Measurements from ENCODE around the gene MAP2K3. TPM values are rescaled to one million over a fixed set of nuclear protein-coding genes. Genes with fewer than 3 reads are reported as not detected.

MAP2K3 gene
- polyA plus RNA-seq (2013, experiment 1 of 2; ENCODE audit: insufficient read length) = 97.1 TPM
- 82.4 TPM for polyA plus RNA-seq (2013, experiment 2 of 2; ENCODE audit: insufficient read length)

DNA sequence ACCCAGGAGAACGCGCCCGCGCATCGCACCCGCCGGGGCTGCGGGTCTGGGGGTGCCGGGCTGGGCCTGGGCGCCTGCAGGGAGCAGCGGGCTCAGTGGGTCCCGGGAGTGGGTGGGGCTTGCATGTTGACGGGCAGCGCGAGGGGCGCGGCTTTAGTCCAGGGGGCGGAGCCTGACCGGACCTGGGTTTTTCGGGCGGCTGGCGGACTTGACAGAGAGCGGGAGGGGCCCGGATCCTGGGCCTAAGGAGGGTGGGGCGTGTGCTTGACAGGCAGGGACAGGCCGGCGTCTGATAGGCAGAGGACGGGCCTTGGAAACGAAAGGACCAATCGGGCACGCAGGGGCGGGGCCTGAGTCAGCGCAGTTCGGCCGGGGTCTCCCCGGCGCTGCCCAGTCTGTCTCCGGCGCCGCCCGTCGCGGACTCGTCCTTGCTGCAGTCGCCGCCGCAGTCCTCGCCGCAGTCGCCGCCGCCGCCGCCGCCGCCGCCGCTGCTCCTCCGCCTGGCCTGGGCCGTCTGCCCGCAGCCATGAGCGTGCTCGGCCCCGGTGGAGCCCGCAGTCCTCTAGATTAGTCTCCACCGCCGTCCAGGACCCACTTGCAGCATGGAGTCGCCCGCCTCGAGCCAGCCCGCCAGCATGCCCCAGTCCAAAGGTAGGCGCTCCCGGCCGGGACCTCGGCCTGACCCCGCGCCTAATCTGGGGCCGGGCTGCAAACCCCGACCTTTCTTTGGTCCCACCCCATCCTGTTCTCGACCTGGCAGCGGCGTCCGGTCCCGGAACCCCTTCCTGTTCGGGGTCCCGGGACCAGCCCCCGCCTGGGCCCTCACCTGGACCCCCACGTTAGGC is at the start of gene MAP2K3:
TSS of gene MAP2K3 (plus strand) at position 393 of the 845 bp plus-strand sequence. CDS start at position 603, 210 bp downstream.
- DNase-seq = peak; percentile 99

DNA sequence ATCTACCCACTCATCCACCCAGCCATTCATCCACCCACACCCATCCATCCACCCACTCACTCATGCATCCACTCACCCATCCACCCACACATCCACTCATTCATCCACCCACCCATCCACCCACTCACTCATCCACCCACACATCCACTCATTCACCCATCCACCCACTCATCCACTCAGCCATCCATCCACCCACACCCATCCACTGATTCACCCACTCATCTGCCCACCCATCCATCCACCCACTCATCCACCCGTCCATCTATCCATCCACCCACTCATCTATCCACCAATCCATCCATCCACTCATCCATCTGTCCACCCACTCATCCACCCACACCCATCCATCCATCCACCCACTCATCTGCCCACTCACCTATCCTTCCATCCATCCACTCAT is 48.6 kb upstream of the MAP2K3 start:
- no peak for DNase-seq

DNA sequence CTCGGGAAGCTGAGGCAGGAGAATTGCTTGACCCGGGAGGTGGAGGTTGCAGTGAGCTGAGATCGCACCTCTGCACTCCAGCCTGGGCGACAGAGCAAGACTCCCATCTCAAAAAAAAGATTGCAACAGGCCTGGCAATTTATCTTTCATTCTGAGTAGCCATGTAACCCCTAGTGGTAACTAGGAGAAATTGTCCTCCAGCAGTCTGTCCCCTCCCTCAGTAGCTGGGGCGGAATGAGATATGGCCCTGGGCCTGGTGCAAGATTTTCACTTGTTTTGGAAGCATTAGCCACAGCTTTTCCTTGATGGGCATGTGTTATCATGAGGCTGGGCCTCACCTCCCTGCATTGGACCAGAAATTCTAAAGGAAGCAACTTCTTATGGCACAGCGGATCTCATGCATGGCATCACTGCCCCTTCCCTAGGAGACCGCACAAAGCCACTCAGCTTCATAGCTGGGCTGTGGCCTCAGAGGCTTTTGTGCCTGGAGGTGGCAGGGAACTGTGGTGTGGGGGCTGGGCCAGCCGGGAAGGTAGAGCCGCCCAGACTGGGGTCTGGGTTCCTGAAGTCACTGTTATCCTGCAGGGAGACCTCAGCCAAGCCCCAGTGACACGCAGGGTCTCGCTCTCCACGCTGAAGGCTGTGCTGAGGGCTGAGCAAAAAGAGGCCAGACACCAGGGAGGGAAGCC is 44.7 kb upstream of the MAP2K3 start:
- DNase-seq = peak; percentile 24

DNA sequence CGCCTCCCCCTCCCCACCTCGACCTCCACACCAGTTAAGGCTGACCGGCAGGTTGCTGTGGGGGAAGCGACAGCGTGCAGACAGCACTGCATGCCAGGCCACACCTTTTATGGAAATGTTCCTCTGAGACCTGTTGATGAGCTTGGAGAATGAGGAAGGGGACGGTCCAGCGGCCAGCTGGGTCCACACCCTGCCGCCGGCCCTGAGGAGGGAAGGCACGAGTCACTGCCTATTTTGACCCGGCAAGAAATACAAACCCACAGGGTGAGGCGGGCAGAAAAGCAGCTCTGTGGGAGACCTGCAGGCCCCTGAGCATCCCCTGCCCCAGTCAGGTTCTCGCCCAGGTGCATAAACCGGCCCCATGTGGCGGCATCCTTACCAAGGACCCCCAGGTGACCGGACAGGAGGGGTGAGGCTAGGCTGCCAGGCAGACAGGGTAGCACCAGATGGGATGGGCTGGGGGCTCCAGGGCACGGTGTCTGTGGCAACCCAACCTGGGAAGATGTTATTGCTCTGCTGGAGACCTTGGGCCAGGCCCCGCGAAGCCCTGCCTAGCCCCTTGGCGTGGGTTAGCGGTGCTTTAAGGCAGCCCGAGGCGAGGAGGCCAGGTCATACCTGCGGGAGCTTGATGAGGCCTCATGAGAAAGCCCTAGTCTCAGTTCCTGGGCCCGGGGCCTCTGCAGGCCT is 44.0 kb upstream of the MAP2K3 start:
- no peak for DNase-seq

DNA sequence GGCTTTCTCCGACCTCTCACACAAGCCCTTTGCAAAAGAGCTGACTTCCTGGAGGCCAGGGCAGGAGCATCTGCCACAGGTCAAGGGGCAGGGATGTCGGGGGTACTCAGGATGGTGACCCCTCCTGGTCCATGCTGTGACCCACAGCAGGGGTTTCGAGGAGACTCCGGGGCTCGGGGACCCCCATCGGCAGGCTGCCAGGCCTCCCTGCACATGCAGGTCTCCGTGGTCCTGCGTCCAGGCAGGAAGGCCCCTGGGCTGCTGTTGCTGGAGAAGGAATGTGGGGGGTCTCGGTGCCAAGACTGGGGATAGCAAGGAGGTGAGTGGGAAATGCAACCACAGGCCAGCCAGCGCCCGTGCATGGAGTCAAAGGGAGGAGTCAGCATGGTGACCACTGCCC is 42.9 kb upstream of the MAP2K3 start:
- DNase-seq = no peak

DNA sequence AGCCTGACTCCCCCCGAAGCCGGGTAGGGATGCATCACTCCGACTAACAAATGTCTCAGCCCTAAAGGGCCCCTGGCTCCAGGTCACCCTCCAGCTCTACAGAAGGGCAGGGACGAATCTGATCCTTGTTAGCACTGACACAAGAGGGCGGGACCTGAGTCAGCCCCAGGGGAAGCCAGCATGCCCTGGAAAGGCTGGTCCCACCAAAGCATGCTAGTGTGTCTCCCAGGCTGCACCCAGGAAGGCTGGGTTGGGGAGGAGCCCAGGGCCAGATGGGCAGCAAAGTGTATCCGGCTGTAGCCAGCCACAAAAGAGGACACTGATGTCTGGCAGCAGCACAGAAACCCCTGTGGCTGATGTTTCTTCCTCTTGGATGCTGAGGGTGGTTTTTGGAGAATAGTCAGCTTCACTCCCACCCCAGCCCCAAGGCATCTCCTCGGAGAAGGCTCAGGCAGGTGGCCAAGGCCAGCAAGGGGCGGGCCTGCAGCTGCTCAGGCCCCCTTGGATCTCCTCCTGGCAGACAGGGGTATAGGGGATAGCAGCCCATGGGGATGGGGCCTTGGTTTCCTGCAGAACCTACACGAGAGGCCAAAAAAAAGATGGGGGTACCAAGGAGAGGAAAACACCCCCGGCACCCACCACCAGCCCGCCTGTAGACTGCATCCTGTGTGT is 42.3 kb upstream of the MAP2K3 start:
- DNase-seq = no peak

DNA sequence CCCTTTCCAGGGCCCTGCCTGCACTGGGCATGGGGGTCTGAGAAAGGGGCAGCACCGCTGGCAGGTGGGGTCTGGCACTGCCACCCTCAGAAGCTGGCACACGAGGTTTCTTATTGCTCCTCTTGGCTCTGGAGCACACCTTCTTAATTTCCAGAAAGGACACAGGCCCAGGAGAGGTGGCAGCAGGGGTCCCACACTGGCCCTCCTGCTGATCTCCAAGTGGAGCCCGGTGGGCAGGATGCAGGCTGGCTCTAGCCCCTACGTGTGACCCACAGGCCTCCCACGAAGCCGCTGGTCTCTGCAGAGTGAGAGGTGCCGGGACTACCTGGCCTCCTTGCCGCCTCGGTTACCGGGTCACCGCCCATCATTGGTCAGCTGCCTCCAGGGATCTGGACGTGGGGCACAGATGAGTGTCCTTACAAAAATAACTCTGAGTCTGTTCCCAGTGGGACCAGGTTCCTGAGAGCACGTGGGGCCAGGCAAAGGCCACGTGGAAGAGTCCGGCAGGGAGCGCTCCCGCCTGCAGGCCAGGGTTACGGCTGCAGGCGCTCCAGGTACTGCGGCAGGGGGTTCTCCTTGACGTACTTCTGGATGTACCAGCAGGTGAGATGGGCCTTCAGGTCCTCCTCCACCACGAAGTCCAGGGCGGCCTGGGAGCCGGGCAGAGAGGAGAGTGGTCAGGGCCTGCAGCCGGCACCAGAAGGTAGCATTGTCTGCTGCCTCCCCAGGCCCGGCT is 41.6 kb upstream of the MAP2K3 start:
- DNase-seq = no peak

DNA sequence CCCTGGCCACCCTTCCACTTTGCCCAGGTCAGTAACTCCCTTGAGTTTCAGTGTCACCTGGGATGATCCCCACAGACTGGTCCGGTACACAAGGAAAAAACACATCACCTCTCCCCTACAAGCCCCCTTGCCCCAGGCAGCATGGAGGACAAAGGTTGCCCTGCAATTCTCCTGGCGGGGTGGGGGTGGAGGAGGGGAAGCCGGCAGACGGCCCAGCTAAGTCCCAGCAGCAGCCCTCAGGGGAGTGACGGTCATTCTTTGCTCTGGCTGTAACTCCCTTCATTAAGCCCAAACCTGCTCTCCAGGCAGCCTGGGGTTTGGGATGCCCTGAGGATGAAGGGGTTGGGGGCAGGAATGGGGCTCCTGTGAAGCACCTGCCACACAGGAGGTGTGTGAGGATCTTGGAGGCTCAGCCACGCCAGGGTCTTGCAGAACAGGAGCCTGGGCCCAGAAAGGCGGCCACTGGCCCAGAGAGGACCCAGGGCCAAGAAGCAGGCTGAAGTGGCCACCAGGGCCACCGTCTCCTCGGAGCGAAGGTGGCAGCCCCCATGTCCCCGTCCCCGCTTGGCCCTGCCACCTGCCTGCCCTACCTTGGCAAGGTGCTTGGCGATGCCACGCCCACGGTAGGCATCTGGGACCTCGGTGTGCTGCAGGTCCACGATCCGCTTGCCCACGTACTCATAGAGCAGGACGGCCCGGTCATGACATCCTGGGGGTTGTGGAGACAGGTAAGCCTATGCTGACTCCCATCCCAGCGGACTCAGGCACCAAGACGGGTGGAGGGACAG is 40.8 kb upstream of the MAP2K3 start:
- no peak for DNase-seq

DNA sequence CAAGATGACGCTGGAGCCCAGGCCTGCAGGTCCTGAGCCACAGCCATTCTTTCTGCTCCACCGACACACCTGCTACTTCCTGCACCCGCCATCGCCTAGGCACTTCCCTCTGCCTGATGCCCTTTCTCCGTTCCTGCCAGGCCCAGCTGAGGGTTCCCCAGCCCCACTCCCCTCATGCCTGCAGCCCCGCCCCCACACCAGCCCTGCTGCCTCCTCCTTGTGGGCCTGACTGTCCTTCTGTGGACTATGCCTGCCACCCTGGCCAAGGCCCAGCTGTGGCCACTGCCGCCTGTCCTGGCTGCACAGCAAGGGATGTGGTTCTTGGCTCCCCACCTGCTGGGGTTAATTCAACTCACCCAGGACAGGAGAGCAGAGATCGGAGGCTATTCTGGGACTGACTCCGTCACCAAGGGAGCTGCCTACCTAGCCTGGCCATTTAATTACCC is 38.8 kb upstream of the MAP2K3 start:
- DNase-seq = no peak

DNA sequence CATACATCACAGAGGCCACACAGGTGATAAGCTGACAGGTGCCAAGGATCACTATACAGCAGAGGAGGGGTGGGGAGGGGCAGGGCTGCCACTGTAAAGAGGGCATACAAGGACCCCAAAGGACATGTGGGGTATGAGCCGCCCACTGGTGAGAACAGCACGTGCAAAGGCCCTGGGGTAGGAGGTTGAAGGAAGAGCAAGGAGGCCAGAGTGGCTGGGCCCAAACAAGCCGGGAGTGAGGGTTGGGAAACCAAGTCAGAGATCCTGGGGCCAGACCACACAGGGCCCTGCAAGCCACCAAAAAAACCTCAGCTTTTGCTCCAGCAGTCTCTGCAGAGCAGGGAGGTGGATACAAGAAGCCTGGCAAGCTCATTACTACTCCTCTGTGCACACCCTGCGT is 37.8 kb upstream of the MAP2K3 start:
- DNase-seq = no peak

DNA sequence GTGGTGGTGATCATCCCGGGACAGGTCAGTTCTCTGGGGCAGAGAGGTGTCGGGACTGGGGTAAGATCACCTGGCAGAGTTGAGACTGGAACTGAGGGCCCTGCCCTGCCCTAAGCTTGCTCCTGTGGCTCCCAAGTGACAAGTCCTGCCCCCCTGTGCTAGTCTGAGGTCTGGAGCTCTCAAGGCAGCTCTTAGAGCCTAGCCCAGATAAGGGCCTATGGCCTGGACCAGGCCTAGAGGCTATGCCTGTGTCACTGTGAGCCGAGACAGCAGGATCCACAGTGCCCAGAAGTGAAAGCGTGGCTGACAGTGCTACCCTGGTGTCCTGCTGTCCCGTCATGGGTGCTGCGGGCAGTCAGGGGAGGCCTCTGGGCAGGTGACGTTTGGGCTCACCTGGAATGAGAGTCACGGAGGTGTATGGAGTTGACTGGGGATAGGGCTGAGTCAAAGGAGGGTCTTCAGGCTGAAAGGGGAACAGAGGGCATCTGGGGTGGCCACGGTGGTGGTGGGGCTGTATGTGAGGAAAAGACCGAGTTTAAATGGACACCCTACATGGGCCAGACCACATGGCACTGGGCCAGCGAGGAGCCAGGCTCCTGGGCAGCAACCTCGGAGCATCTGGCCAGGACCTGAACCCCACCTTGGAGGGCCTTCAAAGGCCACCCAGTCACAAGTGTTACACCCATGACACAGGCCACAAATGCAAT is 36.8 kb upstream of the MAP2K3 start:
- DNase-seq = no peak

DNA sequence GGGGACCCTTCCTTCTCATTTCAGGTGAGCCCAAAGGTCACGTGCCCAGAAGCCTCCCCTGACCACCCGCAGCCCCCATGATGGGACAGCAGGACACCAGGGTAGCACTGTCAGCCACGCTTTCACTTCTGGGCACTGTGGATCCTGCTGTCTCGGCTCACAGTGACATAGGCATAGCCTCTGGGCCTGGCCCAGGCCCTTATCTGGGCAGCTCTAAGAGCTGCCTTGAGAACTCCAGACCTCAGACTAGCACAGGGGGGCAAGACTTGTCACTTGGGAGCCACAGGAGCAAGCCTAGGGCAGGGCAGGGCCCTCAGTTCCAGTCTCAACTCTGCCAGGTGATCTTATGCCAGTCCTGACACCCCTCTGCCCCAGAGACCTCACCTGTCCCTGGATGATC is 36.0 kb upstream of the MAP2K3 start:
- DNase-seq = no peak

DNA sequence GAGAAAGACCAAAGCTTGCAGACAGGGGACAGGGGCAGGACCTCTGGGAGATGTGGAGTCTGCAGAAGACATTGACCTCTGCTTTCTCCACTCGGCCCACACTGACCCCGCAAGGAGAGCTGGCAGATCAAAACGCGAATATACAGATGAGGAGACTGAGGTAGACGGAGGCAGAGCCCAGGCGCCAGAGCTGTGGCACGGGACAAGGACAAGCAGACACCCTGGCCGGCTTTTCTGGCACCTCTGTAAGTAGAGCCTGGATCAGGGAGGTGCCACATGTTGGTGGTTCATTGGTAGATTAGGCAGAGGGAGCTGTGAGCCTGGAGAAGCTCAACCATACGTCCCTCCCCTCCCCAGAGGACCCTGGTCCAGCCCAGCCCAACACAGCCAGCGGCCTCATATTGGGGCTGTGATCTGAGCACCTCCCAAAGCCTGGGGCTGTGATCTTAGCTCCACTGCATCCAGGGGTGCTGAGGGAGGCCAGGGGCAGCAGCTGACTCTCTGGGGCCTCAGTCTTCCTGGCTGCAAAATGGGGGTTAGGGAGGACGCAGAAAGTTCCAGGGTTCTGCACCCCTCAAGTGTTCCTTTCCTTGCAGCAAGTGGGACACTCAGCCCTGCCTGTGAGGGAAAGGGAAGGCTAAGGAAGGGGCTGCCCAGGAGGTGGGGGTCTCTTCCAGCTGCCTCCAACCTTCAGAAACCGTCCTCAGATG is 35.3 kb upstream of the MAP2K3 start:
- no peak for DNase-seq

DNA sequence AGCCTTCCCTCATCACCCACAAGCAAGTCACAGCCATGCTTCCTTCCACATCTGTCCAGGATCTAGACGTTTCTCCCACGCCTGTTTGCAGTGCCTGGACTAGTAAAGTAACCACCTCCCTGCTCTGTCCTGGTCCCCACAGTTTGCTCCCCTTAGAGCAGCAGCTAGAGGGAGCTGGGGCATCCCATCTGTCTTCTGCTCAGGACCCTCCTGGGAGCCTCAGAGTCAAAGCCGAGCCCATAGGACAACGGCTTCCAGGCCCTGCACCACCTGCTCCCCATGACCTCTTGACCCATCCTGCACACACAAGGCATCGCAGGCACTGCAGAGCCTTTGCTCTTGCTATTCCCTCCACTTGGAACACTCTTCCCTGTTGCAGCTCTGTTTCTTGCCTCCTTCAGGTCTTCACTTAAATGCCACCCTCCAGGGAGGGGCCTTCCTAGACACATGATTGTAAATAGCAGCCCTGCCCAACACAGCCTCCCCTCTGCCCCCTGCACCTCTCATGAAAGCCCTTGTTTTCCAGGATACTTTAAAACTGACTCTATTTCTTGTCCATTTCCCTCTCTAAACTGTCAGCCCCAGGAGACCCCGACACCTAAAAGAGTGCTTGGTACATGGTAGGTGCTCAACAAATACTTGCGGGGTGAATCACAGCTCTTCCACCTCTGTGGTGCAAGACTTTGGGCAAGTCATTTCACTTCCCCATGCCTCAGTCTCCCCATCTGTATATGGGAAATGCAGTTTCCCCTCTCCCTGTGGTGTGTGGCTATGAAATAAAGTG is 34.4 kb upstream of the MAP2K3 start:
- DNase-seq = no peak

DNA sequence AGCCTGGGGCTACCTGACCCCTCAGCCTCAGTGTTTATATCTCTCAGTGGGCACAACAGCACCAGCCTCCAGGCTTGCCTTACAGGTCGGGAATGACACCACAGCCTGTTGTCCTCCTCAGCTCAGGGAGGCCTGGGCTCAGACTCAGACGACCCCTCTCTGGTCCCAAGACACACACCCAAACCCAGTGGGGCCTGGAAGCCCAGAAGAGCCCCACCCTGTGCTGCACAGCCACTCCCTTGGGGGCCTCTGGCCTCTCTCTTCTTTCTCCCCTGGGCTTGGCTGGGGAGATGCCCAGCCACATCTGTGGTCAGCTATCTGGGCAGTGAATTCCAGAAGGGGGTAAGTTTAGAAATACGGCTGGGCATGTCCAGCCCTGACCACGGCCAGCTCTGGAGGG is 33.7 kb upstream of the MAP2K3 start:
- no peak for DNase-seq

DNA sequence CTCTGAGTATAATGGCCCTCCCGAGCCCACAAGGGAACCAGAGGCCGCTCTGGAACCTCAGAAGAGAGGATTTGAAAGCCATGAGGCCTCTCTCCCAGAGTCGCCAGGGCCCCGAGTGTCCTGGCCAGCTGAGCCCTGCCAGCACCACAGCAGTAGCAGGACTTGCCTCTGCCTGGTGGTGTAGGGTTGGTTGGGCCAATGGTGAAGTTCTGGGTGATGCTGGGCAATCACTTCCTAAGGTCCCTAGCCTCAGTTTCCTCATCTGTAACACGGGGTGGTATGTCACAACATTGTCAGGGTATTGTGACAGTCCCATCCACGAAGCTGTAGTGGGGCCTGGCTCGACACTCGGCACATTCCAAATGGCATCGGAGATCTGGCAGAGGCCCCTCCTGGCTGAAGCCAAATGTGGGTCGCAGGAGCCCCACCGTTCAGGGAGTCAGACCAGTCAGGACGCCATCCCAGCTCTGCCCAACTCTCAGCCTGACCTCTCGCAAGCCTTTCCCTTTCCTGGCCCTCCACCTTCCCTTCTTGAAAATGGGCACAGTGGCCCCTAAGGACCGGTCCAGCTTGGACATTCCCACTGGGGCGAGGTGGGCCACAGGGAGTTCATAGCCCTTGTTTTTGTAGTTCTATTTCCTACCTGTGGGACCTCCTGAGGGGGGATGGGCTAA is 33.0 kb upstream of the MAP2K3 start:
- DNase-seq = no peak

DNA sequence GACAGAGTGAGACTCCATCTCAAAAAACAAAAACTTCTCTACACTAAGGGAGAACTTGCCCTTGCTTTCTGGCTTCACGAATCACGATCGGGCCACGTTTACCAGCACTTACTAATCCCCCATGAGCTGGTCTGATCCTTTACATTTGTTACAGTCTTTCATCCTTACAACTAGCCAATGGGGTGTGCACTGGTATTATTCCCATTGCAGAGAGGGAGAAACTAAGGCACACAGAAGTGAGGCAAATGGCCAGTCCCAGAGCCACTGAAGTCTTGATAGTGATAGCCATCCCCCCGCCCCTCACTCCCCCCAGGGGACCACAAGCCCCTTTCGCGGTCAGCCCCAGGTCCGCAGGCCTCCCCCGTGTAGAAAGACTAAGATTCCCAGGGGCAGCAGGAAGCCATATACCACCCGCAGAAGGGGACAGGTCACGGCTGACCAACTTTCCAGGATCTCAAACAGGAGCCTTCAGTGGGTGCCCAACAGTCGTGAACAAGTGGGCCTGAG is 32.2 kb upstream of the MAP2K3 start:
- no peak for DNase-seq

Measured in fibroblast of skin of scalp (primary cell).